Measurements from ENCODE around the gene MRPL28. TPM values are rescaled to one million over a fixed set of nuclear protein-coding genes. Genes with fewer than 3 reads are reported as not detected.

Gene MRPL28
- total and polyA plus RNA-seq, 2 donors (not counting 1 experiment from before 2014, with no cell fraction given), result 65.2 to 86.5 TPM

DNA sequence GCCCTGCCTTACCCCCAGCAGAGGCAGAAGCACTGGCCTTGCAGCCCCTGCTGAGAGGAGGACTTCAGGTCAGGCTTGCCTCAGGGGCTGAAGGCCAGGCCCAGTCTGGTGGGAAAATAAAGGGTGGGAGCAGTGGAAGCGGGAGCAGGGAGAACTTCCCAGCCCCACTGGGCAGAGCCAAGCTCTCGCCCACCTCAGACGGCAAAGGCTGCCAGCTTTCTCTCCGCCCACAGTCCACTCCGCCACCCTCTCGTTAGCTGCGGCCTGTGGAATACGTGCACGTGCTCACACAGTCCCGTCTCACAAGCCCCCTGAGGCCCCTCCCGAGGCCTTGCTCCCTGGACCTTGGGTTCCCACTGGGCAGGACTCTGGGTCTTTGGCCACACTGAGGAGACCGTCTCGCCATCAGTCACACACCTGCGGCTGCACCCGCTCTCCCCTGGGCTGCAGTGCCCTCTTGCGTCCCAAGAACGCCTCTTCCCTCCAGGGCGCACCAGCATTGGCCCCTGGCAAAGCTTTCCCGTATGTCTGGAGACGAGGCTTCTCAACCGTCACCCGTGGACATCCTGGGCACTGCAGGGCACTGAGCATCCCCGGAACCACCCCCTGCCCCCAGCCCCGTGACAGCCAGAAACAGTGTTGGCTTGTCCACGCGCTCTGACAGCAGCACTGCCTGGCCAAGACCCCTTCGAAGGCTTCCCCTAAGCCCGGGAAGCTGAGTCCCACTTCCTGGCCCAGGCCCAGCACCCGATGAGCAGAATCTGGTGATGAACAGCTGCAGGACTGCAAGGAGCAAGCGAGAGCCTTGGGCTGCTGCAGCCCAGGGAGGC, 8.3 kb downstream of the MRPL28 start:
- TF ChIP-seq EZH2 (IDR thresholded peaks at IDR 0.05; ENCODE audit: low read length, missing control alignments), result no peak
- TF ChIP-seq, protein P1, sequence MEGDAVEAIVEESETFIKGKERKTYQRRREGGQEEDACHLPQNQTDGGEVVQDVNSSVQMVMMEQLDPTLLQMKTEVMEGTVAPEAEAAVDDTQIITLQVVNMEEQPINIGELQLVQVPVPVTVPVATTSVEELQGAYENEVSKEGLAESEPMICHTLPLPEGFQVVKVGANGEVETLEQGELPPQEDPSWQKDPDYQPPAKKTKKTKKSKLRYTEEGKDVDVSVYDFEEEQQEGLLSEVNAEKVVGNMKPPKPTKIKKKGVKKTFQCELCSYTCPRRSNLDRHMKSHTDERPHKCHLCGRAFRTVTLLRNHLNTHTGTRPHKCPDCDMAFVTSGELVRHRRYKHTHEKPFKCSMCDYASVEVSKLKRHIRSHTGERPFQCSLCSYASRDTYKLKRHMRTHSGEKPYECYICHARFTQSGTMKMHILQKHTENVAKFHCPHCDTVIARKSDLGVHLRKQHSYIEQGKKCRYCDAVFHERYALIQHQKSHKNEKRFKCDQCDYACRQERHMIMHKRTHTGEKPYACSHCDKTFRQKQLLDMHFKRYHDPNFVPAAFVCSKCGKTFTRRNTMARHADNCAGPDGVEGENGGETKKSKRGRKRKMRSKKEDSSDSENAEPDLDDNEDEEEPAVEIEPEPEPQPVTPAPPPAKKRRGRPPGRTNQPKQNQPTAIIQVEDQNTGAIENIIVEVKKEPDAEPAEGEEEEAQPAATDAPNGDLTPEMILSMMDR (conservative IDR thresholded peaks at IDR 0.05 in 1 of 2, IDR thresholded peaks at IDR 0.05 in 1 of 2; ENCODE audit: low read depth in 1 of 2, low read length in 2 of 2), result peak; percentile 64 to 77
- no peak overlapping the region for H3K9ac ChIP-seq (ENCODE audit: insufficient read depth, low read length)
- no peaks in the 10 kb centered on the region for H3K27me3 ChIP-seq (ENCODE audit: control insufficient read depth, insufficient read depth, low read length)
- no peak overlapping the region for H3K4me3 ChIP-seq (replicated peaks in 1 of 4; ENCODE audit: control extremely low read depth in 1 of 4, insufficient read depth in 1 of 4, low read depth in 3 of 4, low read length in 4 of 4)
- no peak overlapping the region for H3K27ac ChIP-seq (ENCODE audit: insufficient read depth, low read length)
- no peak overlapping the region for H3K4me2 ChIP-seq (ENCODE audit: extremely low read depth, insufficient read depth, low read length)
- H4K20me1 ChIP-seq (ENCODE audit: control insufficient read depth, extremely low read depth, insufficient read depth, low read length), result no peaks in the 10 kb centered on the region
- H3K4me1 ChIP-seq (ENCODE audit: control insufficient read depth, extremely low read depth, insufficient read depth, low read length), result no peaks in the 10 kb centered on the region
- peak; percentile 63 to 69 for DNase-seq (ENCODE audit: low read depth in 2 of 2)
- H3K79me2 ChIP-seq (ENCODE audit: control insufficient read depth, insufficient read depth, low read length), result no peaks in the 10 kb centered on the region
- H3K9me3 ChIP-seq (ENCODE audit: control insufficient read depth, insufficient read depth, low read depth, low read length), result no peaks in the 10 kb centered on the region
- H2AFZ ChIP-seq (ENCODE audit: low read length), result no peak overlapping the region
- peaks cover 6% of the 10 kb centered on the region for H3K36me3 ChIP-seq (ENCODE audit: control insufficient read depth, insufficient read depth, low read length)

DNA sequence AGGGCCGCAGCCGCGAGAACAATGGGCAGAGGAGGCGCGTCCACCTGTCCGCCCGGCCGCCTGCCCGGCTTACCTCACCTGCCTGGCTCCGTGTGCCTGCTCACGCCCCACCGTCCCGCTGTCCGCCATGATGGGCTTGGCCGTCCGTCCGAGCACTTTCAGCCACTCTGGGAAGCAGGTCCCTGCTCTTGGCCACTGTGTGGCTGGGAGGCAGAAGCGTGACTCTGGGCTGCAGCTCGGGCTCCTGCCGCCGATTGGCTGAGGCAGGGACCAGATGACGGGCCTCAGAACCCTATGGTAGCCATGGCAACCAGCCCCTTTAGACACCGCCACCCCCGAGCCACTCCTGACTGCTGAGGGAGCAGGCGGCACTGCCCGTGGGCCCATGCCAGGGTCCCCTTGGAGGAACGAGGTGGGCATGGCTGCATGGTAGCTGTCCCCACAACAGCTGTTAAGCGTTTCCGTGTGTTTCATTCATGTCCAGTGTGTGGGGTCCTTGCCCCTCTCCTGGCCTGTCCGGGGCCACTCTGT, 8.9 kb downstream of the MRPL28 start:
- Histone ChIP-seq H3K27me3 (ENCODE audit: control insufficient read depth, insufficient read depth, low read length) (no peaks in the 10 kb centered on the region), H3K4me3 (replicated peaks in 1 of 4; ENCODE audit: control extremely low read depth in 1 of 4, insufficient read depth in 1 of 4, low read depth in 3 of 4, low read length in 4 of 4) (no peak overlapping the region), H3K9me3 (ENCODE audit: control insufficient read depth, insufficient read depth, low read depth, low read length) (no peaks in the 10 kb centered on the region), H3K4me2 (ENCODE audit: extremely low read depth, insufficient read depth, low read length) (no peak overlapping the region), H3K79me2 (ENCODE audit: control insufficient read depth, insufficient read depth, low read length) (no peaks in the 10 kb centered on the region), H2AFZ (ENCODE audit: low read length) (no peak overlapping the region), H3K27ac (ENCODE audit: insufficient read depth, low read length) (no peak overlapping the region), H3K4me1 (ENCODE audit: control insufficient read depth, extremely low read depth, insufficient read depth, low read length) (no peaks in the 10 kb centered on the region), H3K9ac (ENCODE audit: insufficient read depth, low read length) (no peak overlapping the region), H3K36me3 (ENCODE audit: control insufficient read depth, insufficient read depth, low read length) (peaks cover 2% of the 10 kb centered on the region), H4K20me1 (ENCODE audit: control insufficient read depth, extremely low read depth, insufficient read depth, low read length) (no peaks in the 10 kb centered on the region)
- DNase-seq (ENCODE audit: low read depth in 2 of 2), result no peak
- no peak for TF ChIP-seq EZH2 (IDR thresholded peaks at IDR 0.05; ENCODE audit: low read length, missing control alignments)
- TF ChIP-seq, protein P1 (conservative IDR thresholded peaks at IDR 0.05 in 1 of 2, IDR thresholded peaks at IDR 0.05 in 1 of 2; ENCODE audit: low read depth in 1 of 2, low read length in 2 of 2), result no peak

- no peak overlapping the region for H3K27ac ChIP-seq (ENCODE audit: insufficient read depth, low read length)
- H3K4me2 ChIP-seq (ENCODE audit: extremely low read depth, insufficient read depth, low read length), result no peak overlapping the region
- no peaks in the 10 kb centered on the region for H3K9me3 ChIP-seq (ENCODE audit: control insufficient read depth, insufficient read depth, low read depth, low read length)
- no peak for DNase-seq (ENCODE audit: low read depth in 2 of 2)
- no peaks in the 10 kb centered on the region for H3K79me2 ChIP-seq (ENCODE audit: control insufficient read depth, insufficient read depth, low read length)
- no peaks in the 10 kb centered on the region for H3K36me3 ChIP-seq (ENCODE audit: control insufficient read depth, insufficient read depth, low read length)
- H3K27me3 ChIP-seq (ENCODE audit: control insufficient read depth, insufficient read depth, low read length), result no peaks in the 10 kb centered on the region
- H4K20me1 ChIP-seq (ENCODE audit: control insufficient read depth, extremely low read depth, insufficient read depth, low read length), result no peaks in the 10 kb centered on the region
- no peaks in the 10 kb centered on the region for H3K4me1 ChIP-seq (ENCODE audit: control insufficient read depth, extremely low read depth, insufficient read depth, low read length)
- H2AFZ ChIP-seq (ENCODE audit: low read length), result no peak overlapping the region
- no peak overlapping the region for H3K9ac ChIP-seq (ENCODE audit: insufficient read depth, low read length)
- no peak overlapping the region for H3K4me3 ChIP-seq (replicated peaks in 1 of 4; ENCODE audit: control extremely low read depth in 1 of 4, insufficient read depth in 1 of 4, low read depth in 3 of 4, low read length in 4 of 4)
- no peak for TF ChIP-seq EZH2 (IDR thresholded peaks at IDR 0.05; ENCODE audit: low read length, missing control alignments)
- TF ChIP-seq, protein P1 (conservative IDR thresholded peaks at IDR 0.05 in 1 of 2, IDR thresholded peaks at IDR 0.05 in 1 of 2; ENCODE audit: low read depth in 1 of 2, low read length in 2 of 2), result no peak
Observed at GRCh38 chr16:360698-361336, 9.5 kb downstream of the MRPL28 start.

Measured in fibroblast of lung (primary cell).